Hematopoietic multipotent progenitor cell treated with erythropoietin and hydrocortisone succinate and interleukin-3 and kit ligand, for 6 days (in vitro differentiated cells): ENCODE data around the gene PLEKHM1.
A peak's percentile ranks its signal among the peaks of the same experiment; 100 is the strongest.
"Not testable (repeated sequence)": the region's sequence is repeated elsewhere in the genome, so short reads cannot be mapped to it uniquely, and the experiment has no call there.

ENCODE experiments used
- DNase-seq: peaks from one replicate; pipeline ENCODE4 v3.0.0-alpha.2; 2015

PLEKHM1 gene

GRCh38 chr17:45490615-45491433 is at the start of gene PLEKHM1:
PLEKHM1 (minus strand) TSS chr17:45490721; CDS start chr17:45482484, 8,237 bp downstream.
- DNase-seq = peak; percentile 87

- not testable (repeated sequence) for DNase-seq
Measured at GRCh38 chr17:45538168-45538567, 47.6 kb upstream of the PLEKHM1 start.

- DNase-seq = not testable (repeated sequence)
Measured at GRCh38 chr17:45506072-45506471, 15.6 kb upstream of the PLEKHM1 start.

- DNase-seq = not testable (repeated sequence)
Measured at GRCh38 chr17:45505183-45505582, 14.7 kb upstream of the PLEKHM1 start.

- DNase-seq = peak; percentile 15
Measured at GRCh38 chr17:45501092-45501707, 10.7 kb upstream of the PLEKHM1 start.

- not testable (repeated sequence) for DNase-seq
Measured at GRCh38 chr17:45500478-45500877, 10.0 kb upstream of the PLEKHM1 start.

GRCh38 chr17:45499208-45499607 is 8.7 kb upstream of the PLEKHM1 start:
- peak; percentile 52 for DNase-seq

- not testable (repeated sequence) for DNase-seq
Measured at GRCh38 chr17:45498377-45498776, 7.9 kb upstream of the PLEKHM1 start.

- not testable (repeated sequence) for DNase-seq
Measured at GRCh38 chr17:45497449-45497848, 6.9 kb upstream of the PLEKHM1 start.

GRCh38 chr17:45496507-45496906 is 6.0 kb upstream of the PLEKHM1 start:
- DNase-seq = not testable (repeated sequence)

GRCh38 chr17:45494556-45494955 is 4.0 kb upstream of the PLEKHM1 start:
- peak; percentile 31 for DNase-seq

GRCh38 chr17:45492156-45492555 is 1.6 kb upstream of the PLEKHM1 start:
- DNase-seq = not testable (repeated sequence)

GRCh38 chr17:45490198-45490597 is 323 bp downstream of the PLEKHM1 start:
- DNase-seq = peak; percentile 22

- peak; percentile 80 for DNase-seq
Measured at GRCh38 chr17:45487704-45488103, 2.8 kb downstream of the PLEKHM1 start.

- not testable (repeated sequence) for DNase-seq
Measured at GRCh38 chr17:45483591-45484216, 6.8 kb downstream of the PLEKHM1 start.

- DNase-seq = not testable (repeated sequence)
Measured at GRCh38 chr17:45483177-45483576, 7.3 kb downstream of the PLEKHM1 start.

GRCh38 chr17:45482317-45482716 is 8.2 kb downstream of the PLEKHM1 start:
- not testable (repeated sequence) for DNase-seq

- not testable (repeated sequence) for DNase-seq
Measured at GRCh38 chr17:45475436-45475835, 15.1 kb downstream of the PLEKHM1 start.

GRCh38 chr17:45472249-45472648 is 18.3 kb downstream of the PLEKHM1 start:
- not testable (repeated sequence) for DNase-seq

GRCh38 chr17:45469204-45469563 is 21.3 kb downstream of the PLEKHM1 start:
- DNase-seq = not testable (repeated sequence)

GRCh38 chr17:45468293-45469203 is 22.0 kb downstream of the PLEKHM1 start:
- DNase-seq = not testable (repeated sequence)

- DNase-seq = peak; percentile 17
Measured at GRCh38 chr17:45461524-45462327, 28.8 kb downstream of the PLEKHM1 start.
